ENCODE data around the gene SLC13A4. TPM values are rescaled to one million over a fixed set of nuclear protein-coding genes. Genes with fewer than 3 reads are reported as not detected.
"Not testable (repeated sequence)": the region's sequence is repeated elsewhere in the genome, so short reads cannot be mapped to it uniquely, and the experiment has no call there.

The SLC13A4 gene
- polyA plus RNA-seq, 12 donors: 0.37 to 4.6 (median 2.2) TPM; not detected in 2

DNA sequence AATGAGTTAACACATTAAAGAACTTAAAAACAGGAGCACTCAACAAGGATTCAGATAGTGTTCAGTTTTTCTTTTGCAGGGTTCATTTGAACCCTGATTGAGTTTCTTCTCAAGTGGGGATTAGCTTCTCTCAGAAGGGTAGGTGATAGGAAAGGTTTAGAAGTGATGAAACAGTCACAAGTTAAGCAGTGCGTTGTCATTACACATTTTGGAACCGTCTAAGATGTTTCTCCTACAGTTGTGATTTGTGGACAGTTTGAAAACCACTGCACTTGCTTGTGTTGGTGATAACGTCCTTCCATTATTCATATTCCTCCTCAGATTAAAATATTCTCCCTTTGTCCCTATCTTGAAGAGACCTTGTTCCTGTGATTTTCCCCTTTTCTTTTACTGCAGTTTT, 62.9 kb downstream of the SLC13A4 start:
- no peak for DNase-seq

GRCh38 chr7:135664046-135664589, 63.9 kb downstream of the SLC13A4 start:
- DNase-seq: no peak

- DNase-seq: peak; percentile 95
Observed at GRCh38 chr7:135662373-135663114, 65.4 kb downstream of the SLC13A4 start, which contains the start of gene STMP1. TSS of gene STMP1 (plus strand) at chr7:135662514.

- no peak for DNase-seq
Observed at GRCh38 chr7:135662123-135662372, 65.9 kb downstream of the SLC13A4 start.

GRCh38 chr7:135661311-135662122, 66.5 kb downstream of the SLC13A4 start:
- no peak for DNase-seq

DNA sequence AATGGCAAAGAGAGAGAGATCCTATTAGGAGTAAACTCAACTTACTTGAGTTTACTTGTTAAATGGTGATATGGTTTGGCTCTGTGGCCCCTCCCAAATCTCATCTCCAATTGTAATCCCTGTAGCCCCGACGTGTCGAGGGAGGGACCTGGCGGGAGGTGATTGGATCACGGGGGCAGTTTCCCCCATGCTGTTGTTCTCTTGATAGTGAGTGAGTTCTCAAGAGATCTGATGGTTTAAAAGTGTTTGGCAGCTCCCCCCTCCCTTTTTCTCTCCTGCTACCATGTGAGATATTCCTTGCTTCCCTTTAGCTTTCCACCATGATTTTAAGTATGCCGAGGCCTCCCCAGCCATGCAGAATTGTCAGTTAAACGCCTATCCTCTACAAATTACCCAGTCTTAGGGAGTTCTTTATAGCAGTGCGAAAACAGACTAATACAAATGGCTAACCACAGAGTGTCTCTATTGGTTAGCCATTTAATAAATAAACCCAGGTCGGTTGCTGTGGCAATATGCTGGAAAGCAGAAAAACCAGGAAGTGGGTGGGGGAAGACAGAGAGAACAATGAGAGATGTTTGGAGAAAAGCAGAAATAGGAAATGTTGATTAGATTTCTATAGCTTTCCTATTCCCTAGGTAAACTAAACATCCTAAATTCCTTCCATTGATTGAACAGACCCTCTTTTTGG, 68.7 kb downstream of the SLC13A4 start:
- no peak for DNase-seq

DNA sequence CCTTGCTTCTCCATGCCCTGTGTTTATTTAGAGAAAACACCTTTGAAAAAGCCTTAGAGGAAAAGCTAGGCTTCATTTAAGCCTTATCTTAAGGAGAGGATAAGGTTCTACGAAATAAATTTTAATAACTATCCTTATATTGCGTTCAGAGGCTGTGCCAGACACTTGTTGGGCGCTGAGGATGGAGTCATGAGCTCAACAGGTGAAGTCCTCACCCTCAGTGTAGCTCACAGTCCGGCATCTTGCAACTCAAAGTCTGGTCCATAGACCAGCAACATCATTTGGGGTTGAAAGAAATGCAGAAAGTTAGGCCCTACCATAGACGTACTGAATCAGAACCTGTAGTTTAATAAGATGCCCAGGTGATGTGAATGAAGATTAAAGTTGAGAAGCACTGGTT, 69.4 kb downstream of the SLC13A4 start:
- no peak for DNase-seq

DNA sequence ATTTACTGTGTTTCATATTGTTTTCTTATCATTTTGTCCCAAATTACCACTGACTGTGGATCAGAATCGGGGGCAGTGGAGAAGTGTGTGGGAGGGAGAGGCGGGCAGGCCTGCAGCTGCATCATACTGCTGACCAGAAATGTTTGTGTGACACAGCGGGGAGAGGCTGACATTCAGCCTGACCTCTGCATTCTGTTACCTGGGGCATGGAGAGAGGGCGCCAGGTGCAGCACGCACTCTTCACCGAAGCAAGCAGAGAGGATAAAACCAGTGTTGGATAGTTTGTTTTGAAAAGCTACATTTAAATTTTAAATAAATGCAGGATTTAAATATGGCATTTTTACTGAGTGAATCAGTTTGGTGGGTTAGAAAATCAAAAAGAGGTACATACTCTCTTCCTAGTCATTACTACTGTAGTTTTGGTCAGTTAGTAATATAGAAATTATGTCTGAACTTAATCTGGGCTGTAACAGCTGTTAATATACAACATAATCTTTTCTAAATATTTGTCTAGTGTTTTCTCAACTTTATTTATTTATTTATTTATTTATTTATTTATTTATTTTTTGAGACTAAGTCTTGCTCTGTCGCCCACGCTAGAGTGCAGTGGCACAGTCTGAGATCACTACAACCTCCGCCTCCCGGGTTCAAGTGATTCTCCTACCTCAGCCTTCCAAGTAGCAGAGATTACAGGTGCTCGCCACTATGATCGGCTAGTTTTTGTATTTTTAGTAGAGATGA, 74.5 kb downstream of the SLC13A4 start:
- DNase-seq: no peak

- DNase-seq: no peak
Observed at GRCh38 chr7:135650831-135651573, 77.0 kb downstream of the SLC13A4 start.

DNA sequence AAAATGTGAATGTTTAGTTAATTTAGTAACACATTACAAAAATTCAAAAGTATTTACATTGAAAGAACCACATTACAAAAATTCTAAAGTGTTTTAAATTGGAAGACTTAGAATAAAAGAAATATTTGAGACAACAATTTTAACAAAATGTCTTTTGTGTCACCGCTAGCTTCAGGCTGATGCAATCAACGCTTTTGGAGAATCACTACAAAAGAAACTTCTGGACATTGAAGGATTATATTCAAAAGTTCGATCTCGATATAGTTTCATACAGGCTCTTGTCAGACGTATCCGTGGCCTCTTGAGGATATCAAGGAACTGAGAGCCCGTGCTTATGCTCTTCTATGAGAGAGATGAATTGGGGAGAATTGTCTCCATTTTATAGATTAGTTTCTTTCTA, 79.8 kb downstream of the SLC13A4 start:
- DNase-seq: no peak

- no peak for DNase-seq
Observed at GRCh38 chr7:135647755-135648154, 80.2 kb downstream of the SLC13A4 start.

- DNase-seq: no peak
Observed at GRCh38 chr7:135645296-135645904, 82.6 kb downstream of the SLC13A4 start.

DNA sequence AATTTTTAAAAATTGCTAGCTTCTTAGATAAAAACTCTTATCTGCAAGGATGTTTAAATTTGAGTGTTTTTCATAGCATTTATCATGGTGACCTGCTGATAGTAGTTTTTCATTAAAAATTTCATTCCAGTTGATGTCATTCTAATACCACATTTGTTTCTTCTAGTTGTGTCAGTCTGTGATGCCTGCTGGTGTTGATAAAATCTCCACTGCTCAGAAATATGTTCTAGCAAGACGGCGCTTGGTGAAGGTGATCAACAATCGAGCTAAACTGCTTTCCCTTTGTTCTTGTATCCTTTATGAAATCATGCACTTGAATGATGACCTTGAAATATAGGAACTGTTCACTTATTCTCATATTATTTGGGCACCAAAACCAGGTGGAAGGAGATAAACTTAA, 83.3 kb downstream of the SLC13A4 start:
- DNase-seq: no peak

GRCh38 chr7:135644154-135644553, 83.8 kb downstream of the SLC13A4 start:
- no peak for DNase-seq

DNA sequence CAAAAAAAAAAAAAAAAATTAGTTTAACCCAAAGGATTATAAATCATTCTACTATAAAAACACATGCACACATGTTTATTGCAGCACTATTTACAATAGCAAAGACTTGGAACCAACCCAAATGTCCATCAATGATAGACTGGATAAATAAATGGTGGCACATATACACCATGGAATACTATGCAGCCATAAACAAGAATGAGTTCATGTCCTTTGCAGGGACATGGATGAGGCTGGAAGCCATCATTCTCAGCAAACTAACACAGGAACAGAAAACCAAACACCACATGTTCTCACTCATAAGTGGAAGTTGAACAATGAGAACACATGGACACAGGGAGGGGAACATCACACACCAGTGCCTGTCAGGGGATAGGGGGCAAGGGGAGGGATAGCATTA, 88.3 kb downstream of the SLC13A4 start:
- DNase-seq: not testable (repeated sequence)

- DNase-seq: no peak
Observed at GRCh38 chr7:135634191-135634878, 93.7 kb downstream of the SLC13A4 start.
